Measurements from ENCODE around the gene TNKS1BP1.
"Not testable (repeated sequence)": the region's sequence is repeated elsewhere in the genome, so short reads cannot be mapped to it uniquely, and the experiment has no call there.

TNKS1BP1 gene

GRCh38 chr11:57309106-57310059 is 15.4 kb downstream of the TNKS1BP1 start:
- DNase-seq: no peak

GRCh38 chr11:57308426-57309060 is 16.2 kb downstream of the TNKS1BP1 start:
- DNase-seq: no peak

- DNase-seq: no peak
Measured at GRCh38 chr11:57307666-57308270, 17.0 kb downstream of the TNKS1BP1 start.

GRCh38 chr11:57306940-57307565 is 17.7 kb downstream of the TNKS1BP1 start:
- DNase-seq: no peak

GRCh38 chr11:57306161-57306876 is 18.4 kb downstream of the TNKS1BP1 start:
- no peak for DNase-seq

- no peak for DNase-seq
Measured at GRCh38 chr11:57305523-57305922, 19.2 kb downstream of the TNKS1BP1 start.

GRCh38 chr11:57303990-57304579 is 20.7 kb downstream of the TNKS1BP1 start:
- DNase-seq: no peak

GRCh38 chr11:57303280-57303989 is 21.3 kb downstream of the TNKS1BP1 start:
- no peak for DNase-seq

- DNase-seq: no peak
Measured at GRCh38 chr11:57302489-57302888, 22.3 kb downstream of the TNKS1BP1 start.

- DNase-seq: no peak
Measured at GRCh38 chr11:57301711-57302423, 22.9 kb downstream of the TNKS1BP1 start.

GRCh38 chr11:57300785-57301184 is 24.0 kb downstream of the TNKS1BP1 start:
- DNase-seq: no peak

- DNase-seq: no peak
Measured at GRCh38 chr11:57299150-57299737, 25.5 kb downstream of the TNKS1BP1 start.

- no peak for DNase-seq
Measured at GRCh38 chr11:57297221-57297620, 27.5 kb downstream of the TNKS1BP1 start.

GRCh38 chr11:57296205-57296604 is 28.5 kb downstream of the TNKS1BP1 start:
- DNase-seq: not testable (repeated sequence)

GRCh38 chr11:57294225-57295131 is 30.3 kb downstream of the TNKS1BP1 start:
- DNase-seq: no peak

GRCh38 chr11:57290288-57290687 is 34.5 kb downstream of the TNKS1BP1 start:
- no peak for DNase-seq

GRCh38 chr11:57288771-57289579 is 35.8 kb downstream of the TNKS1BP1 start:
- peak; percentile 73 for DNase-seq

- DNase-seq: no peak
Measured at GRCh38 chr11:57287884-57288283, 36.9 kb downstream of the TNKS1BP1 start.
